HEK293 (cell line): ENCODE results near the gene KIF9.
"Not testable (repeated sequence)": the region's sequence is repeated elsewhere in the genome, so short reads cannot be mapped to it uniquely, and the experiment has no call there.

ENCODE experiments used
- CTCF ChIA-PET: fragments of 350-600 bp; formaldehyde crosslinking; extraction: SDS; loops from one replicate; lab custom pipeline; 2021; ENCODE audit warnings: antibody characterized with exemption; lab: Yijun Ruan, JAX
- POLR2A ChIA-PET: fragments of 300-600 bp; formaldehyde crosslinking; extraction: SDS; loops from one replicate; lab custom pipeline; 2020; ENCODE audit warnings: antibody characterized with exemption, inconsistent platforms; lab: Yijun Ruan, JAX
- H3K27ac ChIP-seq: fragments of 200-500 bp; sonication (Bioruptor generic); 2 replicates; pipeline ENCODE4 v1.5.1; 2014; ENCODE audit warnings: low read depth, low read length, control low read depth, inconsistent platforms; ENCODE audit errors: extremely low read depth
- H3K36me3 ChIP-seq, 2 experiments: fragments of 200-500 bp in 1 of 2; sonication (Bioruptor generic) in 1 of 2; 1 replicate in 1 of 2; 2 replicates in 1 of 2; pipeline ENCODE4 v1.5.1; 2014 to 2017; ENCODE audit warnings: inconsistent platforms in 2 of 2, low read length in 2 of 2; ENCODE audit not compliant: control insufficient read depth in 2 of 2, insufficient read depth in 1 of 2
- H3K4me1 ChIP-seq: fragments of 200-500 bp; sonication (Bioruptor generic); 2 replicates; pipeline ENCODE4 v1.5.1; 2014; ENCODE audit warnings: mild to moderate bottlenecking, low read length, inconsistent platforms; ENCODE audit not compliant: control insufficient read depth, insufficient read depth
- H3K4me3 ChIP-seq: 2 replicates; pipeline ENCODE4 v1.5.1; 2011; ENCODE audit warnings: low read depth, mild to moderate bottlenecking, control low read depth, low read length, moderate library complexity
- H3K9me3 ChIP-seq: fragments of 200-500 bp; sonication (Bioruptor generic); 2 replicates; pipeline ENCODE4 v1.5.1; 2014; ENCODE audit warnings: low read depth, low read length, inconsistent platforms; ENCODE audit not compliant: control insufficient read depth, insufficient read depth
- BCL11B ChIP-seq: fragments of 450-650 bp; formaldehyde crosslinking; IDR thresholded peaks from 2 replicates; pipeline ENCODE4 v1.5.1; 2016; ENCODE audit warnings: low read depth, missing biosample characterization, missing genetic modification characterization
- HIC1 ChIP-seq: fragments of 450-650 bp; formaldehyde crosslinking; IDR thresholded peaks from 2 replicates; pipeline ENCODE4 v1.5.1; 2016; ENCODE audit warnings: missing biosample characterization, missing genetic modification characterization
- PBX3 ChIP-seq: sonication (generic); formaldehyde crosslinking; IDR thresholded peaks from 2 replicates; pipeline ENCODE4 v1.8.1; 2022; ENCODE audit warnings: mild to moderate bottlenecking, moderate library complexity, missing genetic modification reagents
- TRIM28 ChIP-seq: IDR thresholded peaks from 2 replicates; pipeline ENCODE4 v1.6.1; 2011; ENCODE audit warnings: low read length, control low read depth, borderline replicate concordance
- WT1 ChIP-seq: fragments of 450-650 bp; formaldehyde crosslinking; IDR thresholded peaks from 2 replicates; pipeline ENCODE4 v1.5.1; 2016; ENCODE audit warnings: missing biosample characterization, missing genetic modification characterization
- ZBTB1 ChIP-seq: fragments of 450-650 bp; formaldehyde crosslinking; IDR thresholded peaks from 2 replicates; pipeline ENCODE4 v1.5.1; 2016; ENCODE audit warnings: missing biosample characterization, missing genetic modification characterization
- ZIC2 ChIP-seq: fragments of 450-650 bp; formaldehyde crosslinking; IDR thresholded peaks from 2 replicates; pipeline ENCODE4 v1.5.1; 2016; ENCODE audit warnings: missing biosample characterization, missing genetic modification characterization
- ZNF114 ChIP-seq: fragments of 450-650 bp; formaldehyde crosslinking; IDR thresholded peaks from 2 replicates; pipeline ENCODE4 v1.5.0; 2017; ENCODE audit warnings: missing biosample characterization, missing genetic modification characterization
- ZNF140 ChIP-seq: fragments of 450-650 bp; formaldehyde crosslinking; IDR thresholded peaks from 2 replicates; pipeline ENCODE4 v1.5.1; 2016; ENCODE audit warnings: missing biosample characterization, missing genetic modification characterization
- ZNF157 ChIP-seq: fragments of 450-650 bp; formaldehyde crosslinking; IDR thresholded peaks from 2 replicates; pipeline ENCODE4 v1.5.1; 2016; ENCODE audit warnings: missing biosample characterization, missing genetic modification characterization
- ZNF16 ChIP-seq: fragments of 450-650 bp; formaldehyde crosslinking; IDR thresholded peaks from 2 replicates; pipeline ENCODE4 v1.5.1; 2016; ENCODE audit warnings: low read depth, missing biosample characterization, missing genetic modification characterization
- ZNF214 ChIP-seq: fragments of 450-650 bp; formaldehyde crosslinking; IDR thresholded peaks from 2 replicates; pipeline ENCODE4 v1.5.1; 2017; ENCODE audit warnings: missing biosample characterization, mild to moderate bottlenecking, missing genetic modification characterization, borderline replicate concordance
- ZNF350 ChIP-seq: fragments of 450-650 bp; formaldehyde crosslinking; IDR thresholded peaks from 2 replicates; pipeline ENCODE4 v1.5.0; 2017; ENCODE audit warnings: missing biosample characterization, mild to moderate bottlenecking, missing genetic modification characterization
- ZNF362 ChIP-seq: fragments of 450-650 bp; formaldehyde crosslinking; IDR thresholded peaks from 2 replicates; pipeline ENCODE4 v1.5.1; 2016; ENCODE audit warnings: missing biosample characterization, missing genetic modification characterization
- ZNF544 ChIP-seq: fragments of 450-650 bp; formaldehyde crosslinking; IDR thresholded peaks from 2 replicates; pipeline ENCODE4 v1.5.0; 2017; ENCODE audit warnings: missing biosample characterization, missing genetic modification characterization
- ZNF555 ChIP-seq: fragments of 450-650 bp; formaldehyde crosslinking; conservative IDR thresholded peaks from 2 replicates; pipeline ENCODE4 v1.5.1; 2017; ENCODE audit warnings: missing biosample characterization, mild to moderate bottlenecking, missing genetic modification characterization, inconsistent platforms
- ZNF580 ChIP-seq: fragments of 450-650 bp; formaldehyde crosslinking; IDR thresholded peaks from 2 replicates; pipeline ENCODE4 v1.5.1; 2016; ENCODE audit warnings: missing biosample characterization, missing genetic modification characterization

KIF9 gene

GRCh38 chr3:47318916-47319315 lies 36.3 kb upstream of the KIF9 start (continued):
- TF ChIP-seq ZBTB1 (tag by site-specific recombination) (no peak), ZNF114 (no peak), ZNF544 (no peak), ZNF350 (tag by site-specific recombination) (no peak)

GRCh38 chr3:47316151-47316550 lies 33.6 kb upstream of the KIF9 start:
- POLR2A ChIA-PET, H3K9me3 ChIP-seq, H3K4me3 ChIP-seq, H3K4me1 ChIP-seq, H3K27ac ChIP-seq: not testable (repeated sequence)
- peaks cover 0 to 17% of the 10 kb centered on the region in 2 experiments; a peak in 1 of 3 replicates for H3K36me3 ChIP-seq
- CTCF ChIA-PET: interaction anchor here (0.6 kb wide), 1 partner anchor 66 kb away, joined by 4 read pairs; no protein-coding TSS in a partner anchor

- ChIA-PET CTCF (interaction anchor here (4.7 kb wide), 1 partner anchor 9 kb away, joined by 27 read pairs; no protein-coding TSS in a partner anchor), POLR2A (no interaction called here)
- H3K27ac ChIP-seq: no peak overlapping the region
Measured at GRCh38 chr3:47315069-47315647, 32.6 kb upstream of the KIF9 start.

GRCh38 chr3:47314056-47314764 lies 31.6 kb upstream of the KIF9 start:
- ChIA-PET CTCF (interaction anchor here (1.0 to 4.7 kb wide), 2 partner anchors 10 to 14 kb away, joined by 5 to 27 read pairs; no protein-coding TSS in a partner anchor), POLR2A (no interaction called here)

More at GRCh38 chr3:47315069-47315647, 32.6 kb upstream of the KIF9 start:
- Histone ChIP-seq H3K4me1 (no peaks in the 10 kb centered on the region), H3K9me3 (no peaks in the 10 kb centered on the region), H3K36me3 (peaks cover 0 to 8% of the 10 kb centered on the region in 2 experiments; a peak in 1 of 3 replicates), H3K4me3 (no peak overlapping the region)
- TF ChIP-seq ZNF16 (tag by site-specific recombination) (no peak), BCL11B (tag by site-specific recombination) (no peak), ZIC2 (tag by site-specific recombination) (no peak), ZNF140 (tag by site-specific recombination) (no peak), PBX3 (CRISPR knock-in tag) (no peak), ZNF157 (tag by site-specific recombination) (no peak), ZNF555 (no peak), HIC1 (tag by site-specific recombination) (no peak), TRIM28 (no peak), ZNF214 (tag by site-specific recombination) (no peak), ZNF580 (tag by site-specific recombination) (no peak)

More at GRCh38 chr3:47314056-47314764, 31.6 kb upstream of the KIF9 start:
- no peaks in the 10 kb centered on the region for H3K36me3 ChIP-seq
- H3K4me1 ChIP-seq: no peaks in the 10 kb centered on the region
- no peaks in the 10 kb centered on the region for H3K9me3 ChIP-seq
- no peak overlapping the region for H3K27ac ChIP-seq
- no peak overlapping the region for H3K4me3 ChIP-seq
- TF ChIP-seq ZNF362 (tag by site-specific recombination) (no peak), WT1 (tag by site-specific recombination) (peak; percentile 66)
